WTC11 (cell line): ENCODE results near the gene IST1.

ENCODE experiments used
- ATF2 ChIP-seq: sonication (generic); formaldehyde crosslinking; IDR thresholded peaks from 2 replicates; pipeline ENCODE4 v1.8.1; 2022; ENCODE audit warnings: low read depth, missing genetic modification reagents, borderline replicate concordance
- CREM ChIP-seq: sonication (generic); formaldehyde crosslinking; IDR thresholded peaks from 2 replicates; pipeline ENCODE4 v1.8.1; 2022; ENCODE audit warnings: mild to moderate bottlenecking, missing genetic modification reagents, moderate library complexity
- CTCF ChIP-seq: fragments of 200-600 bp; IDR thresholded peaks from 2 replicates; pipeline ENCODE4 v1.8.0; 2022; ENCODE audit warnings: antibody characterized with exemption
- ESRRA ChIP-seq: sonication (generic); formaldehyde crosslinking; IDR thresholded peaks from 2 replicates; pipeline ENCODE4 v1.8.1; 2022; ENCODE audit warnings: mild to moderate bottlenecking, missing genetic modification reagents, borderline replicate concordance
- FOXP1 ChIP-seq: sonication (generic); formaldehyde crosslinking; IDR thresholded peaks from 2 replicates; pipeline ENCODE4 v1.8.0; 2022; ENCODE audit warnings: missing genetic modification reagents, mild to moderate bottlenecking, moderate library complexity, borderline replicate concordance
- GABPB1 ChIP-seq: sonication (generic); formaldehyde crosslinking; IDR thresholded peaks from 2 replicates; pipeline ENCODE4 v1.8.1; 2023; ENCODE audit warnings: mild to moderate bottlenecking, missing genetic modification reagents
- GTF2I ChIP-seq: fragments of 250-450 bp; sonication (Bioruptor Pico); conservative IDR thresholded peaks from 2 replicates; pipeline ENCODE4 v1.4.0; 2021; ENCODE audit warnings: mild to moderate bottlenecking
- NR3C1 ChIP-seq: sonication (generic); formaldehyde crosslinking; conservative IDR thresholded peaks from 2 replicates; pipeline ENCODE4 v1.8.1; 2023; ENCODE audit warnings: low read depth, mild to moderate bottlenecking, missing genetic modification reagents
- SMAD3 ChIP-seq: sonication (generic); formaldehyde crosslinking; IDR thresholded peaks from 2 replicates; pipeline ENCODE4 v1.8.0; 2022; ENCODE audit warnings: missing genetic modification reagents, mild to moderate bottlenecking, borderline replicate concordance
- STAT6 ChIP-seq: sonication (generic); formaldehyde crosslinking; conservative IDR thresholded peaks from 2 replicates; pipeline ENCODE4 v1.8.1; 2023; ENCODE audit warnings: mild to moderate bottlenecking, low read depth, missing genetic modification reagents, moderate library complexity
- TCF7 ChIP-seq: sonication (generic); formaldehyde crosslinking; IDR thresholded peaks from 2 replicates; pipeline ENCODE4 v1.8.0; 2022; ENCODE audit warnings: mild to moderate bottlenecking, low read depth, missing genetic modification reagents, moderate library complexity
- TEAD4 ChIP-seq: sonication (generic); formaldehyde crosslinking; IDR thresholded peaks from 2 replicates; pipeline ENCODE4 v1.8.0; 2022; ENCODE audit warnings: mild to moderate bottlenecking, missing genetic modification reagents
- ZNF263 ChIP-seq: sonication (generic); formaldehyde crosslinking; IDR thresholded peaks from 2 replicates; pipeline ENCODE4 v1.8.1; 2022; ENCODE audit warnings: low read depth, mild to moderate bottlenecking, moderate library complexity, missing genetic modification reagents

- TF ChIP-seq CTCF (no peak), CREM (no peak), FOXP1 (CRISPR knock-in tag) (no peak), ESRRA (no peak), TCF7 (no peak), GTF2I (CRISPR knock-in tag) (no peak), ATF2 (CRISPR knock-in tag) (no peak), SMAD3 (CRISPR knock-in tag) (no peak), STAT6 (CRISPR knock-in tag) (no peak), ZNF263 (CRISPR knock-in tag) (no peak), GABPB1 (CRISPR knock-in tag) (no peak), NR3C1 (CRISPR knock-in tag) (no peak), TEAD4 (CRISPR knock-in tag) (no peak)
Measured at GRCh38 chr16:71927383-71927782, 32.1 kb downstream of the IST1 start.
